Measurements from ENCODE around the gene RPL10.

- TF ChIP-seq EZH2 (IDR thresholded peaks at IDR 0.05; ENCODE audit: borderline replicate concordance, low read depth, low read length) = no peak
- no peak for TF ChIP-seq JUND (IDR thresholded peaks at IDR 0.05; ENCODE audit: borderline replicate concordance, low read depth, low read length)
- TF ChIP-seq JUND (tag; IDR thresholded peaks at IDR 0.05; ENCODE audit: borderline replicate concordance, low read depth, low read length) = no peak
- no peak for TF ChIP-seq ATF6 (CRISPR knock-in tag; IDR thresholded peaks at IDR 0.05)
- TF ChIP-seq CEBPB (tag; IDR thresholded peaks at IDR 0.05) = no peak
- TF ChIP-seq SIN3A (IDR thresholded peaks at IDR 0.05; ENCODE audit: borderline replicate concordance in 2 of 2, control insufficient read depth in 1 of 2, low read depth in 2 of 2, low read length in 2 of 2) = no peak
- no peak for TF ChIP-seq ZNF717 (CRISPR knock-in tag; IDR thresholded peaks at IDR 0.05)
- TF ChIP-seq CTCF (IDR thresholded peaks at IDR 0.05 in 2 of 3, conservative IDR thresholded peaks at IDR 0.05 in 1 of 3; ENCODE audit: insufficient read depth in 2 of 3, low read depth in 1 of 3, low read length in 3 of 3) = peak; percentile 65 to 91 (median 79); a peak in 4 of 6 replicates
Measured at GRCh38 chrX:154373340-154374306, 24.6 kb upstream of the RPL10 start.

Data from K562 (cell line).